Activated CD4-positive, alpha-beta T cell treated with anti-CD3 and anti-CD28 coated beads, Interleukin-2, amount 10 ng/mL, durations not matched to agents 7 days and 5 days (primary cell): ENCODE data around the gene DUSP18. TPM values are rescaled to one million over a fixed set of nuclear protein-coding genes. Genes with fewer than 3 reads are reported as not detected.
"Not testable (repeated sequence)": the region's sequence is repeated elsewhere in the genome, so short reads cannot be mapped to it uniquely, and the experiment has no call there.

Source experiments
- CTCF ChIA-PET: fragments of 350-600 bp; sonication (Branson Sonifier 250); formaldehyde crosslinking; loops from one replicate; lab custom pipeline; 2021; ENCODE audit warnings: antibody characterized with exemption; lab: Charles Lee
- POLR2A ChIA-PET: fragments of 350-600 bp; sonication (Branson Sonifier 250); formaldehyde crosslinking; loops from one replicate; lab custom pipeline; 2021; ENCODE audit warnings: antibody characterized with exemption; lab: Charles Lee
- DNase-seq: peaks from one replicate; pipeline ENCODE4 v3.0.0-alpha.2; 2020
- H3K27ac Mint-ChIP-seq: one replicate; pipeline ENCODE4 v1.8.0; 2021; ENCODE audit warnings: mild to moderate bottlenecking, moderate library complexity, mixed read lengths
- H3K27me3 Mint-ChIP-seq: one replicate; pipeline ENCODE4 v1.8.0; 2021; ENCODE audit warnings: mixed read lengths
- H3K36me3 Mint-ChIP-seq: one replicate; pipeline ENCODE4 v1.8.0; 2021; ENCODE audit warnings: low read depth, mixed read lengths
- H3K4me1 Mint-ChIP-seq: one replicate; pipeline ENCODE4 v1.8.0; 2021; ENCODE audit warnings: mixed read lengths
- H3K4me3 Mint-ChIP-seq: one replicate; pipeline ENCODE4 v1.8.0; 2021; ENCODE audit warnings: mild to moderate bottlenecking, moderate library complexity, mixed read lengths
- H3K9me3 Mint-ChIP-seq: one replicate; pipeline ENCODE4 v1.8.0; 2021; ENCODE audit warnings: mixed read lengths
- total RNA-seq, 2 experiments: library from RNA; stranded (reverse); gene quantifications; one replicate each; pipeline ENCODE4 v1.2.3, GENCODE V29; 2021

Gene DUSP18
- total RNA-seq: 10 to 100 TPM in 1 of 2 experiments, 1 to 10 TPM in 1; 9.8 to 12.2 TPM

- Mint-ChIP-seq H3K9me3 (no peaks in the 10 kb centered on the region), H3K27ac (peak within 1 kb of the TSS; percentile 91), H3K4me3 (peak within 1 kb of the TSS; percentile 95), H3K36me3 (peaks cover 16% of the 10 kb centered on the region), H3K4me1 (peaks cover 24% of the 10 kb centered on the region), H3K27me3 (peaks cover 3% of the 10 kb centered on the region)
- POLR2A ChIA-PET: interaction anchor here (0.6 kb wide), 1 partner anchor 22 kb away, joined by 5 read pairs; no protein-coding TSS in a partner anchor
- DNase-seq: peak; percentile 94
- CTCF ChIA-PET: interaction anchor here (0.9 to 2.0 kb wide), 9 partner anchors 9 to 417 kb away, joined by 3 to 8 read pairs (median 3); partner anchors contain the start of gene SLC35E4
Measured at GRCh38 chr22:30667494-30668385, at the start of gene DUSP18. DUSP18 (minus strand) TSS chr22:30667875; CDS start chr22:30664003, 3,872 bp downstream.

GRCh38 chr22:30714062-30714461 lies 46.4 kb upstream of the DUSP18 start:
- no peak for DNase-seq
- Mint-ChIP-seq H3K36me3 (no peaks in the 10 kb centered on the region), H3K27me3 (no peaks in the 10 kb centered on the region), H3K27ac (peak overlapping the region; percentile 60), H3K4me3 (no peak overlapping the region), H3K4me1 (peaks cover 10% of the 10 kb centered on the region), H3K9me3 (peaks cover 2% of the 10 kb centered on the region)
- CTCF ChIA-PET: no interaction called here
- POLR2A ChIA-PET: no interaction called here

GRCh38 chr22:30712094-30712493 lies 44.4 kb upstream of the DUSP18 start:
- DNase-seq: no peak
- Mint-ChIP-seq H3K4me3 (no peak overlapping the region), H3K9me3 (peaks cover 3% of the 10 kb centered on the region), H3K27me3 (no peaks in the 10 kb centered on the region), H3K36me3 (no peaks in the 10 kb centered on the region), H3K4me1 (peaks cover 10% of the 10 kb centered on the region), H3K27ac (peak overlapping the region; percentile 9)
- POLR2A ChIA-PET: no interaction called here
- CTCF ChIA-PET: interaction anchor here (1.4 to 1.5 kb wide), 2 partner anchors 8 to 78 kb away, joined by 3 read pairs; no protein-coding TSS in a partner anchor

- DNase-seq, H3K4me3 Mint-ChIP-seq, H3K27me3 Mint-ChIP-seq, POLR2A ChIA-PET, H3K9me3 Mint-ChIP-seq, H3K36me3 Mint-ChIP-seq: not testable (repeated sequence)
- peaks cover 28% of the 10 kb centered on the region for H3K4me1 Mint-ChIP-seq
- peak overlapping the region; percentile 34 for H3K27ac Mint-ChIP-seq
- CTCF ChIA-PET: interaction anchor here (0.6 to 1.2 kb wide), 2 partner anchors 26 to 45 kb away, joined by 3 to 5 read pairs; no protein-coding TSS in a partner anchor
Measured at GRCh38 chr22:30709980-30710379, 42.3 kb upstream of the DUSP18 start.

GRCh38 chr22:30705710-30706651 lies 38.3 kb upstream of the DUSP18 start:
- POLR2A ChIA-PET: interaction anchor here (0.6 kb wide), 1 partner anchor 12 kb away, joined by 6 read pairs; no protein-coding TSS in a partner anchor
- CTCF ChIA-PET: interaction anchor here (0.8 to 1.7 kb wide), 5 partner anchors 10 to 71 kb away, joined by 3 to 5 read pairs (median 3); no protein-coding TSS in a partner anchor
- Mint-ChIP-seq H3K36me3 (no peaks in the 10 kb centered on the region), H3K4me3 (no peak overlapping the region), H3K27me3 (no peaks in the 10 kb centered on the region), H3K4me1 (peaks cover 33% of the 10 kb centered on the region), H3K9me3 (peaks cover 3% of the 10 kb centered on the region), H3K27ac (peak overlapping the region; percentile 10)
- DNase-seq: no peak

- H3K4me3 Mint-ChIP-seq: no peak overlapping the region
- peaks cover 28% of the 10 kb centered on the region for H3K4me1 Mint-ChIP-seq
- no peak overlapping the region for H3K27ac Mint-ChIP-seq
- DNase-seq: no peak
- no peaks in the 10 kb centered on the region for H3K36me3 Mint-ChIP-seq
- CTCF ChIA-PET: interaction anchor here (0.7 to 1.7 kb wide), 2 partner anchors 70 to 98 kb away, joined by 3 to 5 read pairs; partner anchors contain the start of gene TCN2
- H3K27me3 Mint-ChIP-seq: no peaks in the 10 kb centered on the region
- peaks cover 3% of the 10 kb centered on the region for H3K9me3 Mint-ChIP-seq
- POLR2A ChIA-PET: interaction anchor here (0.6 kb wide), 1 partner anchor 11 kb away, joined by 6 read pairs; no protein-coding TSS in a partner anchor
Measured at GRCh38 chr22:30704978-30705377, 37.3 kb upstream of the DUSP18 start.

- Mint-ChIP-seq H3K9me3 (no peaks in the 10 kb centered on the region), H3K4me3 (no peak overlapping the region), H3K27ac (no peak overlapping the region), H3K27me3 (no peaks in the 10 kb centered on the region), H3K4me1 (peaks cover 23% of the 10 kb centered on the region), H3K36me3 (no peaks in the 10 kb centered on the region)
- CTCF ChIA-PET: interaction anchor here (1.0 to 1.6 kb wide), 3 partner anchors 11 to 217 kb away, joined by 4 read pairs; no protein-coding TSS in a partner anchor
- POLR2A ChIA-PET: no interaction called here
- no peak for DNase-seq
Measured at GRCh38 chr22:30702856-30703255, 35.2 kb upstream of the DUSP18 start.

GRCh38 chr22:30701872-30702271 lies 34.2 kb upstream of the DUSP18 start:
- DNase-seq: no peak
- Mint-ChIP-seq H3K4me1 (peaks cover 23% of the 10 kb centered on the region), H3K27me3 (no peaks in the 10 kb centered on the region), H3K4me3 (no peak overlapping the region), H3K27ac (no peak overlapping the region), H3K36me3 (no peaks in the 10 kb centered on the region), H3K9me3 (no peaks in the 10 kb centered on the region)
- ChIA-PET POLR2A (no interaction called here), CTCF (interaction anchor here (1.1 to 1.6 kb wide), 2 partner anchors 19 to 20 kb away, joined by 3 to 4 read pairs; no protein-coding TSS in a partner anchor)

- Mint-ChIP-seq H3K27ac (no peak overlapping the region), H3K36me3 (no peaks in the 10 kb centered on the region), H3K9me3 (no peaks in the 10 kb centered on the region), H3K4me3 (no peak overlapping the region), H3K4me1 (peaks cover 17% of the 10 kb centered on the region), H3K27me3 (peaks cover 14% of the 10 kb centered on the region)
- no peak for DNase-seq
- ChIA-PET POLR2A (no interaction called here), CTCF (interaction anchor here (1.3 kb wide), 1 partner anchor 31 kb away, joined by 4 read pairs; no protein-coding TSS in a partner anchor)
Measured at GRCh38 chr22:30697975-30698374, 30.3 kb upstream of the DUSP18 start.

- DNase-seq: no peak
- Mint-ChIP-seq H3K9me3 (no peaks in the 10 kb centered on the region), H3K36me3 (no peaks in the 10 kb centered on the region), H3K27ac (peak overlapping the region; percentile 2), H3K27me3 (peaks cover 16% of the 10 kb centered on the region), H3K4me1 (peaks cover 18% of the 10 kb centered on the region), H3K4me3 (peak overlapping the region; percentile 68)
- ChIA-PET CTCF (interaction anchor here (1.2 to 1.5 kb wide), 2 partner anchors 46 to 59 kb away, joined by 3 to 4 read pairs; no protein-coding TSS in a partner anchor), POLR2A (no interaction called here)
Measured at GRCh38 chr22:30695871-30696655, 28.4 kb upstream of the DUSP18 start.

GRCh38 chr22:30695351-30695851 lies 27.7 kb upstream of the DUSP18 start:
- Mint-ChIP-seq H3K9me3 (no peaks in the 10 kb centered on the region), H3K4me3 (peak overlapping the region; percentile 68), H3K4me1 (peaks cover 18% of the 10 kb centered on the region), H3K27ac (peak overlapping the region; percentile 2), H3K27me3 (peaks cover 16% of the 10 kb centered on the region), H3K36me3 (no peaks in the 10 kb centered on the region)
- no peak for DNase-seq
- ChIA-PET POLR2A (no interaction called here), CTCF (interaction anchor here (1.2 to 1.5 kb wide), 2 partner anchors 47 to 60 kb away, joined by 3 to 4 read pairs; no protein-coding TSS in a partner anchor)
